GM20431 (cell line): Measurements from ENCODE around the gene EIF5A2.
"Not testable (repeated sequence)": the region's sequence is repeated elsewhere in the genome, so short reads cannot be mapped to it uniquely, and the experiment has no call there.

Experiments used
- in situ Hi-C: fragments of 300-500 bp; cut with MseI, MboI; formaldehyde crosslinking; loops from one replicate; pipeline ENCODE4 v1.15.0; 2020; ENCODE audit warnings: low sequenced_read_pairs; ENCODE audit not compliant: unreplicated experiment

EIF5A2 gene

GRCh38 chr3:170897978-170898377 lies 10.5 kb downstream of the EIF5A2 start:
- in situ Hi-C loops: no loop called here

GRCh38 chr3:170897199-170897598 lies 11.2 kb downstream of the EIF5A2 start:
- in situ Hi-C loops: not testable (repeated sequence)

GRCh38 chr3:170896781-170897180 lies 11.7 kb downstream of the EIF5A2 start:
- in situ Hi-C loops: no loop called here

GRCh38 chr3:170896333-170896732 lies 12.1 kb downstream of the EIF5A2 start:
- in situ Hi-C loops: not testable (repeated sequence)

- in situ Hi-C loops: no loop called here
These were observed 14.5 kb downstream of the EIF5A2 start for GRCh38 chr3:170893895-170894294.

GRCh38 chr3:170889630-170890029 lies 18.8 kb downstream of the EIF5A2 start:
- in situ Hi-C loops: no loop called here

- in situ Hi-C loops: no loop called here
These were observed 19.3 kb downstream of the EIF5A2 start for GRCh38 chr3:170889132-170889531.

GRCh38 chr3:170884109-170884930 lies 24.1 kb downstream of the EIF5A2 start:
- in situ Hi-C loops: not testable (repeated sequence)

GRCh38 chr3:170878688-170879087 lies 29.7 kb downstream of the EIF5A2 start:
- in situ Hi-C loops: not testable (repeated sequence)

- in situ Hi-C loops: not testable (repeated sequence)
These were observed 31.1 kb downstream of the EIF5A2 start for GRCh38 chr3:170877311-170877710.

- in situ Hi-C loops: no loop called here
These were observed 31.9 kb downstream of the EIF5A2 start for GRCh38 chr3:170876537-170876936.

- in situ Hi-C loops: no loop called here
These were observed 38.5 kb downstream of the EIF5A2 start, which contains the start of gene RPL22L1 for GRCh38 chr3:170869645-170870593. RPL22L1 (minus strand) TSS chr3:170870195; CDS start chr3:170870167, 28 bp downstream.

GRCh38 chr3:170869239-170869590 lies 39.2 kb downstream of the EIF5A2 start:
- in situ Hi-C loops: no loop called here

GRCh38 chr3:170868577-170869238 lies 39.7 kb downstream of the EIF5A2 start:
- in situ Hi-C loops: no loop called here

- in situ Hi-C loops: no loop called here
These were observed 41.1 kb downstream of the EIF5A2 start for GRCh38 chr3:170867143-170867937.

GRCh38 chr3:170866499-170866898 lies 41.9 kb downstream of the EIF5A2 start:
- in situ Hi-C loops: no loop called here

GRCh38 chr3:170865209-170866094 lies 43.0 kb downstream of the EIF5A2 start:
- in situ Hi-C loops: no loop called here

GRCh38 chr3:170864525-170865208 lies 43.8 kb downstream of the EIF5A2 start:
- in situ Hi-C loops: no loop called here
